Heart right ventricle (tissue), 16 donors: Measurements from ENCODE around the gene MYH7. TPM values are rescaled to one million over a fixed set of nuclear protein-coding genes. Genes with fewer than 3 reads are reported as not detected.
A peak's percentile ranks its signal among the peaks of the same experiment; 100 is the strongest.
"Not testable (repeated sequence)": the region's sequence is repeated elsewhere in the genome, so short reads cannot be mapped to it uniquely, and the experiment has no call there.

Experiments
- ATAC-seq, 8 donors: fragments of 200-7000 bp; cut with Tn5 transposase; one replicate each; pipeline ENCODE4 v1.9.1; 2020; ENCODE audit warnings: mild to moderate bottlenecking in 8 of 8, moderate library complexity in 8 of 8, moderate number of reproducible peaks in 1 of 8
- DNase-seq, 2 donors: peaks; one replicate each; pipeline ENCODE4 v3.0.0-alpha.2; 2020
- H3K27ac ChIP-seq, 10 donors: fragments of 200-600 bp; sonication (generic) in 2 of 10; one replicate each; pipeline versions ENCODE4 v1.5.0 to v1.8.0; 2020 to 2022; ENCODE audit warnings: mild to moderate bottlenecking in 3 of 10
- H3K27me3 ChIP-seq, 7 donors: fragments of 200-600 bp; one replicate each; pipeline ENCODE4 v1.8.0; 2021 to 2022; ENCODE audit warnings: mild to moderate bottlenecking in 2 of 7
- H3K36me3 ChIP-seq, 9 donors: fragments of 200-600 bp; sonication (generic) in 1 of 9; one replicate each; pipeline versions ENCODE4 v1.5.0 to v1.8.0; 2020 to 2022; ENCODE audit warnings: mild to moderate bottlenecking in 2 of 9
- H3K4me1 ChIP-seq, 9 donors: fragments of 200-600 bp; sonication (generic) in 1 of 9; one replicate each; pipeline versions ENCODE4 v1.5.0 to v1.8.0; 2020 to 2022; ENCODE audit warnings: mild to moderate bottlenecking in 4 of 9
- H3K4me3 ChIP-seq, 10 donors: fragments of 200-600 bp; sonication (generic) in 2 of 10; one replicate each; pipeline versions ENCODE4 v1.5.0 to v1.8.0; 2020 to 2022; ENCODE audit warnings: mild to moderate bottlenecking in 7 of 10, moderate library complexity in 2 of 10
- H3K9me3 ChIP-seq, 11 donors: fragments of 200-600 bp in 10 of 11; sonication (generic) in 2 of 11; one replicate each; pipeline versions ENCODE4 v1.5.0 to v1.8.0; 2013 to 2022; ENCODE audit warnings: mild to moderate bottlenecking in 2 of 11, control low read depth in 1 of 11, moderate library complexity in 1 of 11
- WGBS, 2 donors: extraction: QIAGEN DNeasy Blood & Tissue Kit; methylation state at CpG; one replicate each; pipeline ENCODE4 v1.1.7; 2013; ENCODE audit warnings: inconsistent platforms in 1 of 2; 5-methylcytosine and 5-hydroxymethylcytosine counted together
- intact Hi-C, 10 donors: fragments of 100-400 bp; cut with DNase I; formaldehyde crosslinking; loops; one replicate each; pipeline versions ENCODE4 v1.11.1 to v1.14.2; 2022
- polyA plus RNA-seq, 2 donors: library from polyadenylated mRNA; stranded (reverse); fragments of 200-250 nt; gene quantifications; one replicate each; pipeline ENCODE4 v1.2.3, GENCODE V29; 2013
- total RNA-seq, 10 donors: library from RNA; stranded (reverse); fragmentation: NEBNext Ultra II Directional in 3 of 10; extraction: Animal tissue kit (Norgen Biotek cat#: 25700) in 3 of 10; gene quantifications; one replicate each; pipeline versions ENCODE4 v1.2.1 to v1.2.4, GENCODE V29; 2021 to 2023
- TF ChIP-seq, protein P1 (sequence below), 9 donors: fragments of 200-600 bp; sonication (generic) in 2 of 9; IDR thresholded peaks; one replicate each; pipeline versions ENCODE4 v1.5.0 to v1.8.0; 2021 to 2022; ENCODE audit warnings: antibody characterized with exemption in 9 of 9, mild to moderate bottlenecking in 5 of 9, moderate library complexity in 1 of 9
- donor health status: Arrhythmogenic right ventricular cardiomyopathy.
- donor health status: ischemic (EF 13 %, LVEDD 7.1; RV severe dilation, severe dysfunction).
- donor health status: healthy with polysubstance abuse.
- donor health status: DM: no; HTN: yes; CAD: no.
- donor health status: DM: no; HTN: no; CAD: no.
- donor health status: ischemic (EF 25% LVEDD 6.9; RV normal size, moderate dysfunction).
- donor health status: ischemic (EF 25% LVEDD 5.7; RV mildly dilated, moderate dysfunction).
- donor health status: healthy.
- donor health status: DM: yes; HTN: yes; CAD: no.
- donor health status: Ischemic cardiomyopathy.
- donor health status: ischemic (EF 35%, LVEDD 5.7; RV mildly dilated, moderate dysfunction).
- donor health status: nonischemic (EF 11% LVEDD 7.7; RV severe dilation, severe dysfunction).
- donor health status: DM: yes; HTN: yes; CAD: no.
- donor health status: PGD.
- donor health status: ischemic (EF 29% LVEDD 5.4; RV normal size, mild dysfunction).
- donor health status: nonischemic (EF 23%, LVEDD 6.1; RV moderate dilation, normal function).

Gene MYH7
- total and polyA plus RNA-seq, 12 donors, result 641 to 22,607 (median 18,940) TPM

DNA sequence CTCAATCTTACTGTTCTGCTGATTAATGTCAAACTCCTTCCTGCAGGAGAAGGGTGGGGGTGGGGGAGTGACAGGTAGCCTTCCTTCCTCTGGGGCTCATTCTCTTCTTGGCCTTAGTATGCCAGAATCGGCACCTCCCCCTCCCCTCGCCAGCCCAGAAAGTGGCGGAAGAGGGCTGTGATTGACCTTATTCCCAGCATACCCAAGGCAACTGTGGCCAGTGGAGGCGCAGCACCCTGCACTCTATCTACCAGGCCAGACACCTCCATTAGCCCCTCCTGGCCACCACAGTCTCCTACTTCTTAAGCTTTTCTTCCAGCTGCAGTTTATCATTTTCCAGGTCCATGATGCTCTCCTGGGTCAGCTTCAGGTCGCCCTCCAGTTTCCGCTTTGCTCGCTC is 42.8 kb downstream of the MYH7 start:
- intact Hi-C loops, result loop anchor here in 1 of 10 donors (10.0 kb wide), 1 partner anchor 52 kb away; no protein-coding TSS in a partner anchor
- H3K36me3 ChIP-seq, result peaks cover 0 to 94% (median 5%) of the 10 kb centered on the region in 9 donors
- H3K4me1 ChIP-seq, result peaks cover 0 to 6% (median 0%) of the 10 kb centered on the region in 9 donors
- TF ChIP-seq, protein P1, sequence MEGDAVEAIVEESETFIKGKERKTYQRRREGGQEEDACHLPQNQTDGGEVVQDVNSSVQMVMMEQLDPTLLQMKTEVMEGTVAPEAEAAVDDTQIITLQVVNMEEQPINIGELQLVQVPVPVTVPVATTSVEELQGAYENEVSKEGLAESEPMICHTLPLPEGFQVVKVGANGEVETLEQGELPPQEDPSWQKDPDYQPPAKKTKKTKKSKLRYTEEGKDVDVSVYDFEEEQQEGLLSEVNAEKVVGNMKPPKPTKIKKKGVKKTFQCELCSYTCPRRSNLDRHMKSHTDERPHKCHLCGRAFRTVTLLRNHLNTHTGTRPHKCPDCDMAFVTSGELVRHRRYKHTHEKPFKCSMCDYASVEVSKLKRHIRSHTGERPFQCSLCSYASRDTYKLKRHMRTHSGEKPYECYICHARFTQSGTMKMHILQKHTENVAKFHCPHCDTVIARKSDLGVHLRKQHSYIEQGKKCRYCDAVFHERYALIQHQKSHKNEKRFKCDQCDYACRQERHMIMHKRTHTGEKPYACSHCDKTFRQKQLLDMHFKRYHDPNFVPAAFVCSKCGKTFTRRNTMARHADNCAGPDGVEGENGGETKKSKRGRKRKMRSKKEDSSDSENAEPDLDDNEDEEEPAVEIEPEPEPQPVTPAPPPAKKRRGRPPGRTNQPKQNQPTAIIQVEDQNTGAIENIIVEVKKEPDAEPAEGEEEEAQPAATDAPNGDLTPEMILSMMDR (IDR thresholded peaks at IDR 0.05), result no peak
- ATAC-seq, result no peak
- no peaks in the 10 kb centered on the region for H3K27me3 ChIP-seq
- peak overlapping the region in 1 of 10 donors; percentile 20 for H3K27ac ChIP-seq
- no peak overlapping the region for H3K4me3 ChIP-seq
- H3K9me3 ChIP-seq, result no peaks in the 10 kb centered on the region
- DNase-seq, result no peak
- WGBS, 2 donors, result 74 to 75% methylated on average over 7 of the region's 7 CpGs

DNA sequence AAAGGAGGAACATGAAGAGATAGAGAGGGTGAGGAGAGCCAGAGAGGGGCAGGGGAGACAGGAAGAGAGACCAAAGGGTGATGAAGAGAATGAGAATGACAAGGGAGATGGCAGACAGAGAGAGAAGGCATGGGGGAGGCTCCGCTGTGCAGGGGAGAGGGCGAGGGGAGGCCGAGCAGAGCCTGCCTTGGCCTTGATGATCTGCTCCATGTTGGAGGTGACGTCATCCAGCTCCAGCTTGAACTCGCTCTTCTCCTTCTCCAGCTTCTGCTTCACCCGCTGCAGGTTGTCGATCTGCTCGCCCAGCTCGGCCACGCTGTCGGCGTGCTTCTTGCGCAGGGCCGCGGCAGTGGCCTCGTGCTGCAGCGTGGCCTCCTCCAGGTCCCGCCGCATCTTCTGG is 45.6 kb downstream of the MYH7 start:
- H3K4me3 ChIP-seq, DNase-seq, H3K4me1 ChIP-seq, H3K9me3 ChIP-seq, H3K27ac ChIP-seq, H3K27me3 ChIP-seq: not testable (repeated sequence)
- peaks cover 0 to 94% (median 5%) of the 10 kb centered on the region in 9 donors for H3K36me3 ChIP-seq
- 64 to 73% methylated on average over 3 to 4 of the region's 19 CpGs for WGBS, 2 donors
- ATAC-seq, result peak in 3 of 8 donors; percentile 1 to 5 (median 4)
- intact Hi-C loops, result loop anchor here in 3 of 10 donors (10.0 kb wide), 3 partner anchors 55 to 125 kb away; no protein-coding TSS in a partner anchor

GRCh38 chr14:23389396-23389795 is 46.1 kb downstream of the MYH7 start:
- no peak overlapping the region for H3K4me3 ChIP-seq
- no peaks in the 10 kb centered on the region for H3K9me3 ChIP-seq
- WGBS, 2 donors, result 58 to 59% methylated on average over 12 of the region's 12 CpGs
- H3K36me3 ChIP-seq, result peaks cover 0 to 94% (median 5%) of the 10 kb centered on the region in 9 donors
- peaks cover 0 to 10% (median 0%) of the 10 kb centered on the region in 9 donors for H3K4me1 ChIP-seq
- peak in 1 of 8 donors; percentile 1 for ATAC-seq
- DNase-seq, result no peak
- H3K27me3 ChIP-seq, result no peaks in the 10 kb centered on the region
- intact Hi-C loops, result loop anchor here in 2 of 10 donors (10.0 kb wide), 2 partner anchors 65 to 125 kb away; no protein-coding TSS in a partner anchor
- H3K27ac ChIP-seq, result no peak overlapping the region
- TF ChIP-seq, protein P1 (IDR thresholded peaks at IDR 0.05), result no peak

- H3K4me1 ChIP-seq, result peaks cover 0 to 13% (median 0%) of the 10 kb centered on the region in 9 donors
- intact Hi-C loops, result loop anchor here in 2 of 10 donors (10.0 kb wide), 2 partner anchors 66 to 124 kb away; no protein-coding TSS in a partner anchor
- H3K4me3 ChIP-seq, result no peak overlapping the region
- H3K27ac ChIP-seq, result no peak overlapping the region
- peaks cover 0 to 94% (median 5%) of the 10 kb centered on the region in 9 donors for H3K36me3 ChIP-seq
- H3K9me3 ChIP-seq, result no peaks in the 10 kb centered on the region
- no peaks in the 10 kb centered on the region for H3K27me3 ChIP-seq
- 78 to 81% methylated on average over 8 of the region's 8 CpGs for WGBS, 2 donors
- DNase-seq (no peak), ATAC-seq (no peak)
- TF ChIP-seq, protein P1 (IDR thresholded peaks at IDR 0.05), result no peak
These were observed 46.5 kb downstream of the MYH7 start for GRCh38 chr14:23388996-23389395.
